WTC11 (cell line): Measurements from ENCODE around the gene MSH3. TPM values are rescaled to one million over a fixed set of nuclear protein-coding genes. Genes with fewer than 3 reads are reported as not detected.

Experiments used
- total RNA-seq: library from RNA; stranded (reverse); gene quantifications from 3 replicates; pipeline ENCODE4 v1.2.3, GENCODE V29; 2021

Gene MSH3
- total RNA-seq, 1 experiment from 2014 or later: 14.6 TPM

Other genes starting within 250 kb of the MSH3 start
- 25.3 to 35.1 TPM (median 32.5 TPM) in 3 replicates for gene ZFYVE16, start 246.6 kb upstream of the MSH3 start, total RNA-seq
- gene FAM151B, start 166.6 kb upstream of the MSH3 start, total RNA-seq: 0.48 to 0.94 TPM (median 0.62 TPM) in 3 replicates
- 1.6 to 3.6 TPM (median 3.4 TPM) in 3 replicates for gene ANKRD34B, start 84.4 kb upstream of the MSH3 start, total RNA-seq
- gene DHFR, start 331 bp downstream of the MSH3 start, total RNA-seq: 64.0 to 68.0 TPM (median 64.4 TPM) in 3 replicates